ENCODE measurements around the gene APOBEC4. TPM values are rescaled to one million over a fixed set of nuclear protein-coding genes. Genes with fewer than 3 reads are reported as not detected.

Gene APOBEC4
- total and polyA plus RNA-seq, 9 of the 15 experiments (the other 6 are each of a cell fraction or from before 2014, with no cell fraction given): not detected

DNA sequence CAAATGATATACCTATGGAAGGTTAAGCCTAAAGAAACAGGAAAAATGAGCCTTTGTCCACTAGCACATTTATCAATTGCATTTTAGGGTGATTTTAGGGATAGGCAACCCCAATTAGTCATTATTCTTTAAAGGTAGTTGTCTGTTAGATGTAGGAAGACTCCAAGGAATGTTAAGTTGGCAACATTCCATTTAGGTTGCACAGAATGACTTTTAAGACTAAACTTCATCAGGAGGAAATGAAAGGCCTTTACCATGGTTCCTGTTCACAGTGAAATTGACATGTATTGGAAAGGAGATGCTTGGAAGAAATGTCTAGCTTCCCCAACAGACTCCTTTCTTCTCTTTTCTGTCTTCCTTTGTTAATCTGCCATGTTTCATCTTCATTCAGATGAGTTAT, 1.6 kb upstream of the APOBEC4 start:
- H3K27me3 ChIP-seq (ENCODE audit: control insufficient read depth in 2 of 2, insufficient read depth in 2 of 2, low read length in 2 of 2): peaks cover 0 to 14% of the 10 kb centered on the region in 2 experiments; a peak in 1 of 5 replicates
- H3K4me1 ChIP-seq (replicated peaks in 1 of 2; ENCODE audit: control insufficient read depth in 2 of 2, insufficient read depth in 2 of 2, low read length in 2 of 2): no peaks in the 10 kb centered on the region
- no peak for TF ChIP-seq POLR3G (IDR thresholded peaks at IDR 0.05; ENCODE audit: extremely low read depth, insufficient read length, insufficient replicate concordance)
- intact Hi-C loops (cut with micrococcal nuclease) (loop anchor here (1.0 to 5.0 kb wide), 5 partner anchors 31 to 1008 kb away; no protein-coding TSS in a partner anchor), in situ Hi-C loops (cut with MboI) (loop anchor here (10.0 kb wide), 1 partner anchor 250 kb away; no protein-coding TSS in a partner anchor)
- H3K79me2 ChIP-seq (ENCODE audit: control insufficient read depth, insufficient read depth, low read length): no peaks in the 10 kb centered on the region
- ATAC-seq (no peak), FAIRE-seq (no peak), DNase-seq (ENCODE audit: extremely low read depth in 1 of 4, low spot score in 3 of 4) (no peak)
- no peaks in the 10 kb centered on the region for H3K36me3 ChIP-seq (ENCODE audit: control insufficient read depth, insufficient read depth, low read length)
- no peaks in the 10 kb centered on the region for H3K9me1 ChIP-seq (ENCODE audit: control insufficient read depth, insufficient read depth, low read length)
- no peak overlapping the region for H3K27ac ChIP-seq (ENCODE audit: extremely low read depth, low read depth, low read length)
- no peak overlapping the region for H2AFZ ChIP-seq (ENCODE audit: low read depth, low read length)
- no peaks in the 10 kb centered on the region for H4K20me1 ChIP-seq (replicated peaks; ENCODE audit: control insufficient read depth, insufficient read depth, low read length)
- H3K4me3 ChIP-seq: no peak overlapping the region
- ChIA-PET POLR2A (interaction anchor here (1.1 kb wide), 1 partner anchor 261 kb away, joined by 3 read pairs; no protein-coding TSS in a partner anchor), CTCF (ENCODE audit: low intra/inter-chr PET ratio) (interaction anchor here (0.6 to 2.4 kb wide), 6 partner anchors 30 to 1009 kb away, joined by 3 to 18 read pairs (median 3); no protein-coding TSS in a partner anchor)
- no peak overlapping the region for H3K4me2 ChIP-seq (ENCODE audit: insufficient read depth, low read length)
- H3K9ac ChIP-seq (ENCODE audit: insufficient read depth in 1 of 2, low read depth in 2 of 2, low read length in 2 of 2): no peak overlapping the region
- BruUV-seq (replicated peaks): no TSS peak
- H3K9me3 ChIP-seq (replicated peaks; ENCODE audit: control insufficient read depth, insufficient read depth, low read depth, low read length): no peaks in the 10 kb centered on the region

DNA sequence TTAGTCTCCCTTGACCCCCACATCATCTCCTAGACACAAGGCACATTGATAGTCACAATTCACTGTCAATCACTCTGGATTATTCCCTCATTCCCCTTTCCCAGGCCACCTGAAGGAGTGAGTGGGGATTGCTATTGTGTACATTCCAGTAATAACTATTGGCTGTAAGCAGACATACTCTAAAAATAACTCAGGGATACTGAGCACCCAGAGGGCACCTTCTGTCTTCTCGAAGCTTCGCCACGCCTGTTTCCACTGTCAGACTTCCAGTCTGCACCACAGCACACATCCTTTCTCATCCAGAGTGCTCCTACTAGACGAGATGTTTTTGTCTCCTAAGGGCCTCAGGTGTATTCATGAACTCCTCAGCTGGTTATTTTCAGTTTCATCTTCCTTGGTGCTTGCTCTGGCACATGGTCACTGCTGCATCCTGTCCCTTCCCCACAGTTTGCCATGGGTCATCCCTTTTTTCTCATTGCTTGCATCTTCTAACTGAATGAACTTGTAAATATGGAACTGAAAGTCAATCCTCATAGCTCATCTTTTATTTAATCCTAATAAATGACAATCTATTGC, 848 bp upstream of the APOBEC4 start:
- Histone ChIP-seq H3K4me1 (replicated peaks in 1 of 2; ENCODE audit: control insufficient read depth in 2 of 2, insufficient read depth in 2 of 2, low read length in 2 of 2) (no peaks in the 10 kb centered on the region), H3K27me3 (ENCODE audit: control insufficient read depth in 2 of 2, insufficient read depth in 2 of 2, low read length in 2 of 2) (peaks cover 0 to 14% of the 10 kb centered on the region in 2 experiments; a peak in 1 of 5 replicates), H3K9me3 (replicated peaks; ENCODE audit: control insufficient read depth, insufficient read depth, low read depth, low read length) (no peaks in the 10 kb centered on the region), H3K4me2 (ENCODE audit: insufficient read depth, low read length) (no peak overlapping the region), H3K9me1 (ENCODE audit: control insufficient read depth, insufficient read depth, low read length) (no peaks in the 10 kb centered on the region), H3K36me3 (ENCODE audit: control insufficient read depth, insufficient read depth, low read length) (no peaks in the 10 kb centered on the region), H3K27ac (ENCODE audit: extremely low read depth, low read depth, low read length) (no peak overlapping the region), H4K20me1 (replicated peaks; ENCODE audit: control insufficient read depth, insufficient read depth, low read length) (no peaks in the 10 kb centered on the region), H3K9ac (ENCODE audit: insufficient read depth in 1 of 2, low read depth in 2 of 2, low read length in 2 of 2) (no peak overlapping the region), H3K4me3 (no peak overlapping the region), H2AFZ (ENCODE audit: low read depth, low read length) (no peak overlapping the region), H3K79me2 (ENCODE audit: control insufficient read depth, insufficient read depth, low read length) (no peaks in the 10 kb centered on the region)
- FAIRE-seq: no peak
- ChIA-PET CTCF (ENCODE audit: low intra/inter-chr PET ratio) (interaction anchor here (0.6 to 2.4 kb wide), 2 partner anchors 262 to 804 kb away, joined by 3 to 18 read pairs; no protein-coding TSS in a partner anchor), POLR2A (no interaction called here)
- TF ChIP-seq ZNF778 (CRISPR knock-in tag; IDR thresholded peaks at IDR 0.05) (no peak), JUN (IDR thresholded peaks at IDR 0.05; ENCODE audit: borderline replicate concordance, low read depth, low read length) (no peak), JUN (CRISPR knock-in tag; IDR thresholded peaks at IDR 0.05; ENCODE audit: borderline replicate concordance) (no peak), SIN3A (IDR thresholded peaks at IDR 0.05; ENCODE audit: borderline replicate concordance in 2 of 2, control insufficient read depth in 1 of 2, low read depth in 2 of 2, low read length in 2 of 2) (no peak), ZNF551 (CRISPR knock-in tag; IDR thresholded peaks at IDR 0.05) (no peak), JUND (IDR thresholded peaks at IDR 0.05; ENCODE audit: borderline replicate concordance, low read depth, low read length) (no peak), JUND (tag; IDR thresholded peaks at IDR 0.05; ENCODE audit: borderline replicate concordance, low read depth, low read length) (no peak)
- intact Hi-C loops (cut with micrococcal nuclease): no loop called here
- no peak for DNase-seq (ENCODE audit: extremely low read depth in 1 of 4, low spot score in 3 of 4)
- in situ Hi-C loops (cut with MboI): loop anchor here (10.0 kb wide), 1 partner anchor 251 kb away; no protein-coding TSS in a partner anchor
- ATAC-seq: no peak
- no TSS peak for BruUV-seq (replicated peaks)
- WGBS (ENCODE audit: insufficient coverage, low coverage, missing lambda C conversion rate): 1% methylated on average over 4 of the region's 4 CpGs
